ENCODE data around the gene KCNQ1OT1.

GRCh38 chr11:2708757-2709281 lies 9.0 kb upstream of the KCNQ1OT1 start:
- TF ChIP-seq TARDBP (IDR thresholded peaks at IDR 0.05) (no peak), SIN3A (IDR thresholded peaks at IDR 0.05; ENCODE audit: borderline replicate concordance in 2 of 2, control insufficient read depth in 1 of 2, low read depth in 2 of 2, low read length in 2 of 2) (no peak), RFX7 (CRISPR knock-in tag; IDR thresholded peaks at IDR 0.05) (no peak), NCOA4 (IDR thresholded peaks at IDR 0.05; ENCODE audit: partially characterized antibody) (no peak), PBX2 (CRISPR knock-in tag; IDR thresholded peaks at IDR 0.05; ENCODE audit: low read depth) (no peak), PBX2 (tag; conservative IDR thresholded peaks at IDR 0.05; ENCODE audit: low read depth) (no peak), SMC3 (conservative IDR thresholded peaks at IDR 0.05; ENCODE audit: insufficient read depth, low read depth, low read length) (no peak), FOXK1 (CRISPR knock-in tag; IDR thresholded peaks at IDR 0.05; ENCODE audit: borderline replicate concordance) (no peak), POLR2AphosphoS5 (IDR thresholded peaks at IDR 0.05; ENCODE audit: control insufficient read depth, insufficient read depth, low read depth, low read length) (no peak), CTCF (IDR thresholded peaks at IDR 0.05 in 2 of 3, conservative IDR thresholded peaks at IDR 0.05 in 1 of 3; ENCODE audit: insufficient read depth in 2 of 3, low read depth in 1 of 3, low read length in 3 of 3) (no peak), MIER1 (IDR thresholded peaks at IDR 0.05; ENCODE audit: low read depth) (no peak), E2F4 (CRISPR knock-in tag; IDR thresholded peaks at IDR 0.05; ENCODE audit: low read depth) (no peak), ZNF280B (CRISPR knock-in tag; IDR thresholded peaks at IDR 0.05) (no peak)
